Endothelial cell (in vitro differentiated cells): ENCODE data around the gene RCBTB2. TPM values are rescaled to one million over a fixed set of nuclear protein-coding genes. Genes with fewer than 3 reads are reported as not detected.
"Not testable (repeated sequence)": the region's sequence is repeated elsewhere in the genome, so short reads cannot be mapped to it uniquely, and the experiment has no call there.

ENCODE experiments used
- DNase-seq: peaks from one replicate; pipeline ENCODE4 v3.0.0; 2021; ENCODE audit warnings: low spot score
- H3K27ac Mint-ChIP-seq: one replicate; pipeline ENCODE4 v1.8.0; 2021; ENCODE audit warnings: mixed read lengths, inconsistent platforms; ENCODE audit not compliant: unreplicated experiment
- H3K27me3 Mint-ChIP-seq: one replicate; pipeline ENCODE4 v1.8.0; 2021; ENCODE audit warnings: mild to moderate bottlenecking, moderate library complexity, mixed read lengths, inconsistent platforms; ENCODE audit not compliant: unreplicated experiment
- H3K36me3 Mint-ChIP-seq: one replicate; pipeline ENCODE4 v1.8.0; 2021; ENCODE audit warnings: mild to moderate bottlenecking, low read depth, mixed read lengths, inconsistent platforms; ENCODE audit not compliant: unreplicated experiment
- H3K4me1 Mint-ChIP-seq: one replicate; pipeline ENCODE4 v1.8.0; 2021; ENCODE audit warnings: mild to moderate bottlenecking, mixed read lengths, inconsistent platforms; ENCODE audit not compliant: unreplicated experiment
- H3K4me3 Mint-ChIP-seq: one replicate; pipeline ENCODE4 v1.8.0; 2021; ENCODE audit warnings: mild to moderate bottlenecking, mixed read lengths, inconsistent platforms; ENCODE audit not compliant: unreplicated experiment
- H3K9me3 Mint-ChIP-seq: one replicate; pipeline ENCODE4 v1.8.0; 2021; ENCODE audit warnings: mixed read lengths, inconsistent platforms; ENCODE audit not compliant: unreplicated experiment
- CTCF ChIP-seq: fragments of 200-600 bp; sonication (generic); IDR thresholded peaks from one replicate; pipeline ENCODE4 v1.5.0; 2021; ENCODE audit warnings: antibody characterized with exemption; ENCODE audit not compliant: unreplicated experiment
- total RNA-seq: library from RNA; stranded (reverse); fragmentation: NEBNext Ultra II Directional; extraction: Animal tissue kit (Norgen Biotek cat#: 25700); gene quantifications from one replicate; pipeline ENCODE4 v1.2.1, GENCODE V29; 2021; ENCODE audit not compliant: unreplicated experiment

RCBTB2 gene
- total RNA-seq, 1 donor from 2014 or later, result 71.0 TPM

GRCh38 chr13:48475230-48475629, 57.6 kb downstream of the RCBTB2 start:
- Mint-ChIP-seq H3K27ac (no peak overlapping the region), H3K9me3 (no peaks in the 10 kb centered on the region), H3K36me3 (peaks cover 4% of the 10 kb centered on the region), H3K4me3 (no peak overlapping the region), H3K27me3 (peaks cover 3% of the 10 kb centered on the region), H3K4me1 (peaks cover 3% of the 10 kb centered on the region)
- no peak for DNase-seq
- no peak for TF ChIP-seq CTCF

- Mint-ChIP-seq H3K4me1 (no peaks in the 10 kb centered on the region), H3K36me3 (peaks cover 41% of the 10 kb centered on the region)
- DNase-seq, result no peak
Measured at GRCh38 chr13:48457578-48458242, 75.2 kb downstream of the RCBTB2 start.

DNA sequence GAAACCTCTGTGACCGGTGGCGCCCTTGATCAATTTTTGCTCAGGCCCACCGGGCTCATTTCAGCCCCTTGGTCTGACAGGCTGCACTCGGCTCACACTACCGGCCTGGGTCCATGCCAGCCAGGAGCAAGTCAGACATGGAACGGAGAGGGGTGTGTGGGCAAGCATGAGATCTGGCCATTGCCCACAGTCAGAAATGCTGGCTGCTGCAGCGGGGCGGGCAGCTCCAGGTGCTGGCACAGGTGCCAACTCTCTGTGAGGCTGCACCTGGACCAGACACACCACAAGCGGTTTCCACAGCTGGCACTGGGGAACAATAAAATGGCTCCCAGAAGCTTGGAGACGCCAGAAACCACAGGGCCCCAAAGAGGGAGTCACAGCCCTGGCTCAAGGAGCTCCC, 76.3 kb downstream of the RCBTB2 start:
- no peaks in the 10 kb centered on the region for H3K9me3 Mint-ChIP-seq
- DNase-seq, result no peak

More at GRCh38 chr13:48457578-48458242, 75.2 kb downstream of the RCBTB2 start:
- Mint-ChIP-seq H3K4me3 (no peak overlapping the region), H3K9me3 (no peaks in the 10 kb centered on the region), H3K27ac (no peak overlapping the region), H3K27me3 (no peaks in the 10 kb centered on the region)
- no peak for TF ChIP-seq CTCF

DNA sequence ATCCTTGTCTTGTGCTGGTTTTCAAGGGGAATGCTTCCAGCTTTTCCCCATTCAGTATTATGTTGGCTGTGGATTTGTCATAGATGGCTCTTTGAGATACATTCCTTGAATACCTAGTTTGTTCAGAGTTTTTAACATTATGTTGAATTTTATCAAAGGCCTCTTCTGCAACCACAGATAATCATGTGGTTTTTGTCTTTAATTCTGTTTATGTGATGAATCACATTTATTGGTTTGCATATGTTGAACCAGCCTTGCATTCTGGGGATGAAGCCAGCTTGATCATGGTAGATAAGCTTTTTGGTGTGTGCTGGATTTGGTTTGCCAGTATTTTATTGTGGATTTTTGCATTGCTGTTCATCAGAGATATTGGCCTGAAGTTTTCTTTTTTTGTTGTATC, 81.7 kb downstream of the RCBTB2 start:
- not testable (repeated sequence) for H3K27ac Mint-ChIP-seq, H3K9me3 Mint-ChIP-seq, DNase-seq, H3K4me3 Mint-ChIP-seq, H3K4me1 Mint-ChIP-seq, H3K27me3 Mint-ChIP-seq
- peaks cover 26% of the 10 kb centered on the region for H3K36me3 Mint-ChIP-seq

More for the DNA sequence above, 76.3 kb downstream of the RCBTB2 start:
- no peaks in the 10 kb centered on the region for H3K27me3 Mint-ChIP-seq
- peaks cover 35% of the 10 kb centered on the region for H3K36me3 Mint-ChIP-seq
- no peaks in the 10 kb centered on the region for H3K4me1 Mint-ChIP-seq
- no peak overlapping the region for H3K4me3 Mint-ChIP-seq
- no peak overlapping the region for H3K27ac Mint-ChIP-seq
- TF ChIP-seq CTCF, result no peak

DNA sequence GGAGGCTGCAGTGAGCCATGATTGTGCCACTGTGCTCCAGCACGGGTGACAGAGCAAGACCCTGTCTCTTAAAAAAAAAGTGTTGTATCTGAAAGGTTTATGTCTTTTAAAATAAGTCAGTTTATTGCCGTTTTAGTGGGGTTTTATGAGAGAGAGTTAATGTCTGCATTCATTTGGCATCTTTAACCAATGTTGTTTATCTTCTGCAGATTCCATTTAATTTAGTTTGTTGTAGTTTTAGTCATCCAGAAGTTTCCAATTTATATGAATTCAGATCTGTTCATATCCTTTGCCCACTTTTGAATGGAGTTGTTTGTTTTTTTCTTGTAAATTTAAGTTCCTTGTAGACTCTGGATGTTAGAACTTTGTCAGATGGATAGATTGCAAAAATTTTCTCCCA, 83.2 kb downstream of the RCBTB2 start:
- H3K4me3 Mint-ChIP-seq, result no peak overlapping the region
- no peak for TF ChIP-seq CTCF
- peaks cover 20% of the 10 kb centered on the region for H3K36me3 Mint-ChIP-seq
- no peaks in the 10 kb centered on the region for H3K4me1 Mint-ChIP-seq
- no peaks in the 10 kb centered on the region for H3K27me3 Mint-ChIP-seq
- no peaks in the 10 kb centered on the region for H3K9me3 Mint-ChIP-seq
- no peak for DNase-seq
- H3K27ac Mint-ChIP-seq, result no peak overlapping the region
